Endothelial cell of umbilical vein (primary cell): ENCODE data around the gene XRCC6. TPM values are rescaled to one million over a fixed set of nuclear protein-coding genes. Genes with fewer than 3 reads are reported as not detected.

ENCODE experiments used
- BruUV-seq: library from RNA; stranded (reverse); fragments of 400-500 nt; replicated peaks from 2 replicates; lab custom pipeline; 2021; lab: Mats Ljungman, UMichigan
- CTCF ChIA-PET: fragments of 300-600, 350-600 bp; sonication (Branson Sonifier 250); formaldehyde crosslinking; loops from one replicate; lab custom pipeline; 2021; ENCODE audit warnings: antibody characterized with exemption, inconsistent platforms; lab: Charles Lee
- POLR2A ChIA-PET: fragments of 300-600, 350-600 bp; sonication (Branson Sonifier 250); formaldehyde crosslinking; loops from one replicate; lab custom pipeline; 2021; ENCODE audit warnings: antibody characterized with exemption, inconsistent platforms; lab: Charles Lee
- DNase-seq: peaks from one replicate; pipeline ENCODE4 v3.0.0-alpha.2; 2011; ENCODE audit warnings: low read depth, low spot score
- FAIRE-seq: peaks from 2 replicates; lab custom pipeline; 2011; peaks lifted over from hg19 to GRCh38; lab: Jason Lieb, UNC
- H2AFZ ChIP-seq: 2 replicates; pipeline ENCODE4 v1.6.0; 2012; ENCODE audit warnings: low read depth, low read length, control low read depth, inconsistent platforms
- H3K27ac ChIP-seq: 2 replicates; pipeline ENCODE4 v1.5.1; 2011; ENCODE audit warnings: low read depth, mild to moderate bottlenecking, control low read depth, low read length, moderate library complexity; ENCODE audit not compliant: insufficient read depth
- H3K27me3 ChIP-seq, 2 experiments: 2 replicates each; pipeline versions ENCODE4 v1.6.0 to v1.6.1; 2011; ENCODE audit warnings: low read length in 2 of 2, mixed read lengths in 1 of 2; ENCODE audit not compliant: control insufficient read depth in 2 of 2, insufficient read depth in 2 of 2
- H3K36me3 ChIP-seq, 2 experiments: 2 replicates in 1 of 2; 3 replicates in 1 of 2; pipeline ENCODE4 v1.5.1; 2011; ENCODE audit warnings: low read length in 2 of 2, mild to moderate bottlenecking in 1 of 2, moderate library complexity in 1 of 2; ENCODE audit not compliant: control insufficient read depth in 2 of 2, insufficient read depth in 2 of 2; ENCODE audit errors: extremely low read depth in 1 of 2
- H3K4me1 ChIP-seq: 3 replicates; pipeline ENCODE4 v1.5.1; 2011; ENCODE audit warnings: mild to moderate bottlenecking, low read length; ENCODE audit not compliant: control insufficient read depth, insufficient read depth; ENCODE audit errors: extremely low read depth
- H3K4me2 ChIP-seq: 2 replicates; pipeline ENCODE4 v1.6.1; 2011; ENCODE audit warnings: low read length, control low read depth, mixed read lengths; ENCODE audit not compliant: insufficient read depth
- H3K4me3 ChIP-seq, 3 experiments: fragments of 200-600 bp in 1 of 3; sonication (generic), shearing (Covaris generic) in 1 of 3; replicated peaks in 1 of 3; 2 replicates each; pipeline ENCODE4 v1.5.1; 2011 to 2016; ENCODE audit warnings: control low read depth in 3 of 3, low read length in 3 of 3, mild to moderate bottlenecking in 2 of 3, inconsistent platforms in 1 of 3, low read depth in 1 of 3, moderate library complexity in 1 of 3; ENCODE audit not compliant: insufficient read depth in 1 of 3
- H3K79me2 ChIP-seq: 2 replicates; pipeline ENCODE4 v1.6.0; 2012; ENCODE audit warnings: low read length, inconsistent platforms; ENCODE audit not compliant: control insufficient read depth, insufficient read depth
- H3K9ac ChIP-seq: replicated peaks from 2 replicates; pipeline ENCODE3; 2011; ENCODE audit warnings: low read length, control low read depth; ENCODE audit not compliant: insufficient read depth; ENCODE audit errors: extremely low read depth
- H3K9me1 ChIP-seq: replicated peaks from 3 replicates; pipeline ENCODE4 v1.6.0; 2011; ENCODE audit warnings: mild to moderate bottlenecking, low read length; ENCODE audit not compliant: control insufficient read depth, insufficient read depth; ENCODE audit errors: extremely low read depth
- H3K9me3 ChIP-seq: replicated peaks from 2 replicates; pipeline ENCODE4 v1.5.1; 2012; ENCODE audit warnings: low read length, inconsistent platforms; ENCODE audit not compliant: control insufficient read depth, insufficient read depth
- H4K20me1 ChIP-seq: replicated peaks from 2 replicates; pipeline ENCODE3; 2011; ENCODE audit warnings: mild to moderate bottlenecking, low read length; ENCODE audit not compliant: control insufficient read depth, insufficient read depth; ENCODE audit errors: extremely low read depth
- CTCF ChIP-seq, 2 donors: IDR thresholded peaks; 1 replicate in 1 of 2; 2 replicates in 1 of 2; pipeline ENCODE4 v1.5.1; 2011; ENCODE audit warnings: low read length in 2 of 2, mild to moderate bottlenecking in 2 of 2, moderate library complexity in 2 of 2, control low read depth in 1 of 2, inconsistent platforms in 1 of 2, low read depth in 1 of 2; ENCODE audit not compliant: insufficient read depth in 1 of 2; ENCODE audit errors: extremely low read depth in 1 of 2
- EZH2 ChIP-seq: IDR thresholded peaks from 2 replicates; pipeline ENCODE4 v1.6.1; 2012; ENCODE audit warnings: borderline replicate concordance, low read depth, mild to moderate bottlenecking, moderate library complexity, low read length, inconsistent platforms; ENCODE audit not compliant: severe bottlenecking
- FOS ChIP-seq: IDR thresholded peaks from 2 replicates; pipeline ENCODE4 v1.6.1; 2011; ENCODE audit warnings: mild to moderate bottlenecking, low read length, moderate library complexity, borderline replicate concordance; ENCODE audit not compliant: insufficient read depth
- GATA2 ChIP-seq: IDR thresholded peaks from 2 replicates; pipeline ENCODE4 v1.7.0; 2011; ENCODE audit warnings: low read depth, mild to moderate bottlenecking, moderate library complexity, mixed read lengths, low read length; ENCODE audit not compliant: insufficient read length, insufficient read depth
- JUN ChIP-seq: IDR thresholded peaks from 2 replicates; pipeline ENCODE4 v1.6.1; 2011; ENCODE audit warnings: borderline replicate concordance, low read depth; ENCODE audit not compliant: insufficient read length, insufficient read depth
- MAX ChIP-seq: IDR thresholded peaks from 2 replicates; pipeline ENCODE4 v1.6.1; 2011; ENCODE audit not compliant: insufficient read depth, insufficient read length
- POLR2A ChIP-seq: IDR thresholded peaks from 2 replicates; pipeline ENCODE4 v1.6.1; 2012; ENCODE audit warnings: low read depth, mild to moderate bottlenecking, control low read depth, low read length
- POLR2AphosphoS5 ChIP-seq: IDR thresholded peaks from 2 replicates; pipeline ENCODE4 v1.6.1; 2012; ENCODE audit warnings: low read depth, mild to moderate bottlenecking, control low read depth, low read length, moderate library complexity; ENCODE audit not compliant: insufficient read depth
- dilution Hi-C: fragments of 300-500 bp; cut with MboI; formaldehyde crosslinking; loops from one replicate; pipeline ENCODE4 v1.15.0; 2019; ENCODE audit warnings: low sequenced_read_pairs; ENCODE audit not compliant: extremely low pct_ligation_motif_present
- intact Hi-C: fragments of 100-400 bp; cut with micrococcal nuclease; formaldehyde crosslinking; loops from one replicate; pipeline ENCODE4 v1.10.0; 2022
- polyA plus RNA-seq, 4 experiments: library from polyadenylated mRNA; depleted of rRNA in 3 of 4; stranded (reverse) in 3 of 4; unstranded in 1 of 4; fragments of >200 nt; gene quantifications; 2 replicates each; pipeline versions ENCODE4 v1.2.1 to v1.2.3, GENCODE V29; 2011 to 2012; ENCODE audit warnings: missing spikeins in 1 of 4
- total RNA-seq: library from RNA; stranded (reverse); gene quantifications from 2 replicates; pipeline ENCODE4 v1.2.3, GENCODE V29; 2021

XRCC6 gene
- total and polyA plus RNA-seq, 2 donors (not counting 3 experiments of a cell fraction or from before 2014, with no cell fraction given) = 117 to 309 TPM

GRCh38 chr22:41641854-41642253 is 20.8 kb downstream of the XRCC6 start:
- Histone ChIP-seq H3K79me2 (peaks cover 24% of the 10 kb centered on the region), H3K4me3 (no peak overlapping the region), H3K9ac (no peak overlapping the region), H4K20me1 (no peaks in the 10 kb centered on the region), H3K36me3 (peaks cover 19 to 28% of the 10 kb centered on the region in 2 experiments), H3K27ac (no peak overlapping the region), H3K9me1 (no peaks in the 10 kb centered on the region), H2AFZ (no peak overlapping the region), H3K9me3 (no peaks in the 10 kb centered on the region), H3K4me1 (no peaks in the 10 kb centered on the region), H3K4me2 (no peak overlapping the region), H3K27me3 (no peaks in the 10 kb centered on the region)
- intact Hi-C loops = no loop called here
- no TSS peak for BruUV-seq
- CTCF ChIA-PET = interaction anchor here (0.6 kb wide), 1 partner anchor 8 kb away, joined by 3 read pairs; no protein-coding TSS in a partner anchor
- dilution Hi-C loops = no loop called here
- DNase-seq (no peak), FAIRE-seq (no peak)
- TF ChIP-seq POLR2A (no peak), JUN (no peak), POLR2AphosphoS5 (no peak), CTCF (IDR thresholded peaks at IDR 0.05; ENCODE audit: extremely low read depth in 1 of 2, insufficient read depth in 1 of 2, low read depth in 1 of 2, low read length in 2 of 2) (no peak), FOS (no peak), GATA2 (no peak), EZH2 (no peak), MAX (no peak)
- POLR2A ChIA-PET = no interaction called here
